HAP-1 (cell line): ENCODE measurements around the gene R3HCC1L.
"Not testable (repeated sequence)": the region's sequence is repeated elsewhere in the genome, so short reads cannot be mapped to it uniquely, and the experiment has no call there.

Experiments
- DNase-seq, 2 experiments: peaks; one replicate each; pipeline ENCODE4 v3.0.0-alpha.2; 2016 to 2020; ENCODE audit warnings: low spot score in 2 of 2
- H3K27me3 ChIP-seq: fragments of 250-450 bp; sonication (Bioruptor Pico); 2 replicates; pipeline ENCODE4 v1.5.1; 2020; ENCODE audit warnings: low read depth, mild to moderate bottlenecking, moderate library complexity
- H3K36me3 ChIP-seq: fragments of 250-450 bp; sonication (Bioruptor Pico); replicated peaks from 2 replicates; pipeline ENCODE4 v1.5.1; 2020; ENCODE audit warnings: mild to moderate bottlenecking
- H3K4me1 ChIP-seq: fragments of 250-450 bp; sonication (Bioruptor Pico); 2 replicates; pipeline ENCODE4 v1.5.1; 2020; ENCODE audit warnings: mild to moderate bottlenecking
- H3K4me3 ChIP-seq: fragments of 250-450 bp; sonication (Bioruptor Pico); 2 replicates; pipeline ENCODE4 v1.5.1; 2020; ENCODE audit warnings: mild to moderate bottlenecking, moderate library complexity
- H3K9me3 ChIP-seq: fragments of 250-450 bp; sonication (Bioruptor Pico); 2 replicates; pipeline ENCODE4 v1.5.1; 2020; ENCODE audit warnings: mild to moderate bottlenecking, moderate library complexity
- in situ Hi-C: fragments of 300-500 bp; cut with MboI; formaldehyde crosslinking; loops from 3 replicates; pipeline ENCODE4 v1.14.3; 2020; ENCODE audit warnings: low sequenced_read_pairs, inconsistent platforms, mixed read lengths

Gene R3HCC1L

GRCh38 chr10:98170249-98171117 is 36.0 kb downstream of the R3HCC1L start:
- Histone ChIP-seq H3K9me3 (no peaks in the 10 kb centered on the region), H3K27me3 (peaks cover 3% of the 10 kb centered on the region; the same call in 1 of the 2 replicates), H3K36me3 (peaks cover 13% of the 10 kb centered on the region), H3K4me3 (no peak overlapping the region), H3K4me1 (peaks cover 6% of the 10 kb centered on the region)
- peak; percentile 63 to 66 for DNase-seq
- in situ Hi-C loops, result no loop called here

GRCh38 chr10:98172073-98172472 is 37.6 kb downstream of the R3HCC1L start:
- in situ Hi-C loops, result no loop called here
- DNase-seq, result no peak

DNA sequence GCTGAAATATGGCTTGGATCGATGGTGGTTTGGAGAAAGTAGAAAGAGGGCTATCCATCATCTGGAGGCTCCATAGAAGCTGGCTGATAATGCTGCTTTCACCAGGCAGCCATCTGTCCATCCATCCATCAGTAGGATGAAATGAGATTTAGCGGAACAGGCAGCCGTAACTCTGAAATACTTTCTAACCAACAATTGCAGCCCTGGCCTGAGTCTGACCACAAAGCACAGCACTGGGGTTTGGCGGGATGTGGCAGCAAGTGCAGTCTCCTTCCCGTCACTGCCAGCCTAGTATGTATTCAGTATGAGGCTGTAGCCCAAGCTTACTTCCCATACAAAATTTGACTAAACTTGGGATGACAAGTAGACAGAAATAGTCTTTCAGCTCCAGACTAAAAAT is 38.0 kb downstream of the R3HCC1L start:
- Histone ChIP-seq H3K36me3 (peaks cover 13% of the 10 kb centered on the region), H3K9me3 (no peaks in the 10 kb centered on the region), H3K27me3 (peaks cover 3% of the 10 kb centered on the region; the same call in 1 of the 2 replicates), H3K4me1 (peaks cover 6% of the 10 kb centered on the region), H3K4me3 (no peak overlapping the region)
- in situ Hi-C loops, result no loop called here
- no peak for DNase-seq

More at GRCh38 chr10:98172073-98172472, 37.6 kb downstream of the R3HCC1L start:
- Histone ChIP-seq H3K4me3 (no peak overlapping the region), H3K27me3 (peaks cover 3% of the 10 kb centered on the region; the same call in 1 of the 2 replicates), H3K36me3 (peaks cover 13% of the 10 kb centered on the region), H3K4me1 (peaks cover 6% of the 10 kb centered on the region), H3K9me3 (no peaks in the 10 kb centered on the region)

- Histone ChIP-seq H3K36me3 (peaks cover 13% of the 10 kb centered on the region), H3K4me1 (peaks cover 6% of the 10 kb centered on the region), H3K27me3 (peaks cover 3% of the 10 kb centered on the region; the same call in 1 of the 2 replicates), H3K4me3 (no peak overlapping the region), H3K9me3 (peaks cover 4% of the 10 kb centered on the region; the same call in 1 of the 2 replicates)
- in situ Hi-C loops, result no loop called here
- DNase-seq, result no peak
These were observed 38.8 kb downstream of the R3HCC1L start for GRCh38 chr10:98173260-98173659.

DNA sequence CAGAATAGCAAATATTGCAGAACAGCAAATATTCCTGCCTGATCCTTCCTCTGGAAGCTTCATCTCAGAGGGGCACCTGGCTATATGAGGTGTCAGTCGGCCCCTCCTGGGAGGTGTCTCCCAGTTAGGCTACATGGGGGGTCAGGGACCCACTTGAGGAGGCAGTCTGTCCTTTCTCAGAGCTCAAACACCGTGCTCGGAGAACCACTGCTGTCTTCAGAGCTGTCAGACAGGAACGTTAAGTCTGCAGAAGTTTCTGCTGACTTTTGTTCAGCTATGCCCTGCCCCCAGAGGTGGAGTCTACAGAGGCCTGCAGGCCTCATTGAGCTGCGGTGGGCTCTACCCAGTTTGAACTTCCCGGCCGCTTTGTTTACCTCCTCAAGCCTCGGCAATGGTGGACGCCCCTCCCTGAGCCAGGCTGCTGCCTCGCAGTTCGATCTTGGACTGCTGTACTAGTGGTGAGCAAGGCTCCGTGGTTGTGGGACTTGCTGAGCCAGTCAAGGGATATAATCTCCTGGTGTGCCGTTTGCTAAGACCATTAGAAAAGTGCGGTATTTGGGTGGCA is 48.0 kb downstream of the R3HCC1L start:
- in situ Hi-C loops, DNase-seq, H3K9me3 ChIP-seq, H3K4me1 ChIP-seq, H3K36me3 ChIP-seq, H3K4me3 ChIP-seq, H3K27me3 ChIP-seq: not testable (repeated sequence)

GRCh38 chr10:98186681-98187080 is 52.2 kb downstream of the R3HCC1L start:
- DNase-seq, result no peak
- no peak overlapping the region for H3K4me3 ChIP-seq
- no peaks in the 10 kb centered on the region for H3K27me3 ChIP-seq
- in situ Hi-C loops, result no loop called here
- peaks cover 8% of the 10 kb centered on the region for H3K36me3 ChIP-seq
- H3K4me1 ChIP-seq, result no peaks in the 10 kb centered on the region
- no peaks in the 10 kb centered on the region for H3K9me3 ChIP-seq

GRCh38 chr10:98190773-98191172 is 56.3 kb downstream of the R3HCC1L start:
- H3K9me3 ChIP-seq, H3K36me3 ChIP-seq, H3K4me3 ChIP-seq, in situ Hi-C loops, DNase-seq, H3K27me3 ChIP-seq, H3K4me1 ChIP-seq: not testable (repeated sequence)

DNA sequence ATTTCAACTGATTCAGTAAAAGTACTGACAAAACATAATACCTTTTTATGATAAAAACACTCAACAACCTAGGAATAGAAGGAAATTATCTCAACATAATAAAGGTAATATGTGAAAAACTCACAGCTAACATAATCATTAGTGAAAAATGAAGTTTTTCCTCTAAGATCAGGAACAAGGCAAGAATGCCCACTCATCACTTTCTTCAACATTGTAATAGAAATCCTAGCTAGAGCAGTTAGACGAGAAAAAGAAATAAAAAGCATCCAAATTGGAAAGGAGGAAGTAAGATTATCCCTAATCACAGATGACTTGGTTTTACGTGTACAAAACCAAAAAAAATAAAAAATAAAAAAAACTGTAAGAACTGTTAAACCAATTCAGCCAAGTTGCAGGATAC is 58.6 kb downstream of the R3HCC1L start:
- Histone ChIP-seq H3K4me3 (no peak overlapping the region), H3K4me1 (no peaks in the 10 kb centered on the region; the same call in 1 of the 2 replicates), H3K9me3 (no peaks in the 10 kb centered on the region), H3K36me3 (peaks cover 4% of the 10 kb centered on the region; the same call in 1 of the 2 replicates), H3K27me3 (no peaks in the 10 kb centered on the region)
- DNase-seq, result no peak
- in situ Hi-C loops, result no loop called here

- no peak overlapping the region for H3K4me3 ChIP-seq
- H3K9me3 ChIP-seq, result no peaks in the 10 kb centered on the region
- no peaks in the 10 kb centered on the region; the same call in 1 of the 2 replicates for H3K4me1 ChIP-seq
- in situ Hi-C loops, result no loop called here
- no peaks in the 10 kb centered on the region for H3K27me3 ChIP-seq
- H3K36me3 ChIP-seq, result no peaks in the 10 kb centered on the region; the same call in 1 of the 2 replicates
- DNase-seq, result no peak
These were observed 60.2 kb downstream of the R3HCC1L start for GRCh38 chr10:98194633-98195032.

- H3K27me3 ChIP-seq, result no peaks in the 10 kb centered on the region
- DNase-seq, result no peak
- no peak overlapping the region for H3K4me3 ChIP-seq
- H3K9me3 ChIP-seq, result no peaks in the 10 kb centered on the region
- peaks cover under 1% of the 10 kb centered on the region for H3K4me1 ChIP-seq
- in situ Hi-C loops, result no loop called here
- H3K36me3 ChIP-seq, result no peaks in the 10 kb centered on the region
These were observed 60.7 kb downstream of the R3HCC1L start for GRCh38 chr10:98195120-98195519.

GRCh38 chr10:98196985-98197384 is 62.5 kb downstream of the R3HCC1L start:
- Histone ChIP-seq H3K36me3 (no peaks in the 10 kb centered on the region), H3K27me3 (no peaks in the 10 kb centered on the region), H3K4me3 (no peak overlapping the region), H3K4me1 (peaks cover 10% of the 10 kb centered on the region), H3K9me3 (no peaks in the 10 kb centered on the region)
- no peak for DNase-seq
- in situ Hi-C loops, result no loop called here

DNA sequence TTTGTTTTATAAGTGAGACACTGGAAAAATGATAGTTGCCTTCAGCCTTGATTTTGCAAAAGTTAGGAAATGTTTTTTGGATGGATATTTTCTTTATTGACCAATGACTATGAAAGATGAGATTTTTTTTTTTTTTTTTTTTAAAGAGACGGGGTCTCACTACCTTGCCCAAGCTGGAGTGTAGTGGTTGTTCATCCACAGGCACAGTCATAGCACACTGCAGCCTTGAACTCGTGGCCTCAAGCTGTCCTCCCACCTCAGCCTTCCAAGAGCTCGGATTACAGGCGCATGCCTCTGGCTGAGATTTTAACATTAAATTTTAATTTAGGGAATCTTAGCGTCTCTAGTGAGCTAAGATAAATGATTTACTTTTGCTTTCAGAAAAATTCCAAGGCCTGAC is 67.3 kb downstream of the R3HCC1L start:
- H3K36me3 ChIP-seq, result no peaks in the 10 kb centered on the region
- DNase-seq, result no peak
- no peaks in the 10 kb centered on the region for H3K9me3 ChIP-seq
- H3K4me1 ChIP-seq, result peaks cover 10% of the 10 kb centered on the region
- no peaks in the 10 kb centered on the region for H3K27me3 ChIP-seq
- in situ Hi-C loops, result no loop called here
- no peak overlapping the region for H3K4me3 ChIP-seq

GRCh38 chr10:98202378-98202777 is 67.9 kb downstream of the R3HCC1L start:
- Histone ChIP-seq H3K4me1 (peaks cover 10% of the 10 kb centered on the region), H3K4me3 (no peak overlapping the region), H3K36me3 (no peaks in the 10 kb centered on the region), H3K9me3 (no peaks in the 10 kb centered on the region), H3K27me3 (no peaks in the 10 kb centered on the region)
- DNase-seq, result no peak
- in situ Hi-C loops, result no loop called here

DNA sequence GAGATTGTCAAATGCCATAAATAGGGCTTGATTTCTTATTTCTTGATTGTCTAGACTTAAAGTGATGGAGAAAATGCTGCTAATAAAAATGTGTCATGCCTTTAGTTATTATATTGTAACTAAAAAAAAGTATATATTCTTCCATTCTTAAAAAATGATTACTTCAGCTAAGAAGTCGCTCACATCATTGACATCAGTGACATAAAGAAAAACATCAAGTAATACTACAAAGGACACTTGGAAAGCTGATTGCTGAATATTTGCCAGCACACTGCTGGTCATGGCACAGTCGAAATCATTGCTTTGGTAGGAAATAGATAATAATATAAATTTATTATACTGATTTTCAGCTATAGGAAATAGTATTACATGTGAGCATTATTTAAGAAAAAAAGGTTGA is 70.9 kb downstream of the R3HCC1L start:
- no peak overlapping the region for H3K4me3 ChIP-seq
- in situ Hi-C loops, result no loop called here
- no peaks in the 10 kb centered on the region for H3K27me3 ChIP-seq
- H3K4me1 ChIP-seq, result peaks cover 7% of the 10 kb centered on the region
- H3K9me3 ChIP-seq, result no peaks in the 10 kb centered on the region
- no peaks in the 10 kb centered on the region for H3K36me3 ChIP-seq
- DNase-seq, result no peak
